HCEC 1CT (cell line): Measurements from ENCODE around the gene PRKAG2.
"Not testable (repeated sequence)": the region's sequence is repeated elsewhere in the genome, so short reads cannot be mapped to it uniquely, and the experiment has no call there.

Source experiments
- DNase-seq: peaks from one replicate; pipeline ENCODE4 v3.0.0-alpha.2; 2017

PRKAG2 gene

DNA sequence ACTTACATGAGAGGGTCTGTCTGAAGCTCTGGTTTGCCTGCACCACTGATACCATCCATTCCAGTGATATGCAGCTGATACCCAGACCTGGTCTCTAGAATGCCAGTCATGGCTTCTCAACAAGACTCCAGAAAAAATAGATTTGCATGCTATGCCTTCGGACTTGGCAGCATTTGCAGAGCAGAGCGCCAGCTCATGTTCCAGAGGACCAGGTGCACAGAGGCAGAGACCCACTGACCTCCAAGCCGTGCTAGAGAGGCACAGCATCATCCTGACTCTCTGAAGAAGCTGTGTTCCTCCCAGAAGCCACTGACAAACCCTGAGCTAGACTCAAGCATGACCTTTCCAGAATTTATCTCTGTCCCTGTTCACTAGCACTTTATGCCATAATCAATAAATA, 6.9 kb upstream of the PRKAG2 start:
- DNase-seq, result no peak

DNA sequence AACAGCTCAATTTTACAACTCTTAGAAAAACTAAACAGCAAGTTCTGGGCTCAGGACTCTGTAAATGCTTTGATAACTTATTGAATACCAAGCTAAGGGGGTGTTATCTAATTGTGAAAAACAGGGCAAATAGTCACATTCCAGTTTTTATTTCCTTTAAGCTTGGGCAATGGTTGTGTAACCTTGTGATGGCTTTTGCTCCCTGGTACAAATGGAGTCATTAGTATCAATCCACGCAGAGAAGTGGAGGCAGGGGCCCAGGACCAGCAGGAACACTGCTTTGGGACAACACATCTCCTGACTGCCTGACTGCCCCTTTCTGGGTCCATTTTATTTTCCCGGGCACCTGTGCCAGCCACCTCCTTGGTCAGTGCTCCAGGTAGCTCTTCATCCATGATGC, 5.8 kb upstream of the PRKAG2 start:
- no peak for DNase-seq

DNA sequence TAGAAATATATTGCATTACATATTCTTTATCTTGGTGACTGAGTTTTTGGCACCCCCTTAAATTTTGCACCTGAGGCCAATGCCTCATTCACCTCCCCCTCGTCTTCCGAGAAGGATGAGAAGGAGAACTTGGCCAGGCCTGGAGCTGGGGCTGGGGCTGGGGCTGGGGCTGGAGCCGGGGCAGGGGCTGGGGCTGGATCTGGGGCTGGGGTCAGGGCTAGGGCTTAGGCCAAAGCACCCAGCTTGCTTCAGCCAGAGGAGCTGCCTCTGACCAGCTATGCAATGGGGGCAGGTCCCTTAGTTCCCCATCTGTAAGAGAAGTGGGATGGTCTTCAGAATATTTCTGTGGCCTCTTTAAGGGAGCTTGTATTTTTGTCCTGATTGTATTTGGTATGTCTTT, 3.8 kb upstream of the PRKAG2 start:
- DNase-seq, result no peak

DNA sequence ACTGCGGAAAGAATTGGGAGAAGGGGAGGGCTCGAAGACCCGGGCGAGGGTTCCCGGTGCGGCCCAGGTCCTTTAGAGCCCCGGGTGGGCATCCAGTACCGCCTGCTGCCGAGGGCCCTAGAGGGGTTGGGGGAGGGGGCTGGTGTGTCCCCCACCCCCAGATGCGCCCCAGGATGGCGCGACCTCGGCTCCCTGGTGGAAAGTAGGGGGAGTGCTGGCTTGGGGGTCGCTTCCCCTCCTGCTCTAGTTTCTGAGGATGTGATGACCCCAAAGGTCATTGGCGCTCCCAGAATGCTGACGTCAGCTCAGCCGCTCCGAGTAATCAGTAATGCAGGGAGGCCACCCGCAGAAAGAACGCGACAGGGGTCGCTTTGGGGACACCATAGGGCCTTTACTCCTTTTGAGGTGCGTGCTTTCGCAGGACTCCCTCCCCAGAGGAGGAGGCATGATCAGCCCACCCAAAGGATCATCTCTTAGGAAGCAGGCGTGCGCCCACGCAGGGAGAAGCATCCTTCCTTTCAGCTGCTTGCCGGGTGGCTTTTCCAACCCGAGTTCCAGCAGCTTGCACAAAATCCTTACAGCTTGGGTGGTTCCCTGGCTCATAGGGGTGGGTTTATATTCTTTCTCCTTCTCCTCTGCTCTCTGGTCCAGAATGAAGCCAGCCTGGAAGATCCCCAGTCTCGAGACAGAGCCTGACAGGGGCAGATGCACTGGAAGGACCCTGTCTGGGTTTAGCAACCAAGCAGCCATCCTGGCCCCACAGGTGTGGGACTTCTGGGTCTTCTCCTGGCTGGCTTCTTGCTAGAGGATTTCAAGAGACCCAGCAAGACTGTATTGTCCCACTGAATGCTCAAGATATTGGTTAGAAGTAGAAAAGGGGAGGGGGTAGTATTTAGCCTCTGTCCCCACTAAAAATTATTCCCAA, 1.3 kb upstream of the PRKAG2 start:
- DNase-seq, result no peak

DNA sequence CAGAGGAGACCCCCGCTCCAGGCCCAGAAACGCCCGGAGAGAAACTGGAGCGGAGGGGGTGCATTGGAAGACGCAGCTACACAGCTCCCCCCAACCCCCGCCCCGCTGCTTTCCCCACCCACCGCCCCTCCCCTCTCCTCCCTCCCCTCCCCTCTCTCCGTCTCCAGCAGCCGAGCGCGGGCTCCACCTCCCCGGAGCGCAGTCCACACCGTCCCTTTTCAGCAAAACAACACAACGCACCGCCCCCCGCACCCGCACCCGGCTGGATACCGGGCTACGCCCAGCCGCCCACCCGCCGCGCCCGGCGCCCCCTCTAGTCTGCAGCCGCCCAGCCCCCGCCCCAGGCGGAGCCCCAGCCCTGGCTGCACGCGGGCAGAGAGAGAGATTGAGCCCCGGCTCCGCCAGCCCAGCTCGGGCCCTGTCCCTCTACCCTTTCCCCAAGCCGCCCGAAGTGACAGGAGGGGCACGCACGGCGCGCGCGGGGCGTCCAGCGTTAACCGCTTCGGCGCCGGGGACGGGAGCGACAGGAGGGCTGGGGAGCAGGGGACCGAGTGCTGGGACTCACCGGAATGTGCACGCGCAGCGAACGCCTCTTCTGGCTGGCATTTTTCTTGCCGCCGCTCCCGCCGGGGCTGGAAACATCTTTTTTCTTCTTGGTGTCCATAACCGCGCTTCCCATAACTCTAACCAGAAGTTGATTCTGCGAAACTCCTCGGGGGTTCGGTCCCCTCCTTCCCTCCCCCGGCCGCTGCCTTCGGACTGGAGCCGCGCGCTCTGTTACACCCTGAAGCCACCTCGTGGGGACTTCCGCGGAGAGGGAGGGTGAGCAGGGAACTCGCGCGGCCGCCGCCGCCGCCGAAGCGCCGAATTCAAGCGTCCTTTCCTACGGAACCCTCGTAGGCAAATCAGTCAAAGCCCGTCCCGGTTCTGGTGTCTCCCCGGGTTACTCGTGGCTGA, 695 bp downstream of the PRKAG2 start:
- DNase-seq, result no peak

- not testable (repeated sequence) for DNase-seq
Observed at GRCh38 chr7:151874479-151874878, 2.4 kb downstream of the PRKAG2 start.

GRCh38 chr7:151873402-151873965, 3.4 kb downstream of the PRKAG2 start:
- no peak for DNase-seq

GRCh38 chr7:151872531-151873401, 4.1 kb downstream of the PRKAG2 start:
- no peak for DNase-seq

GRCh38 chr7:151871904-151872303, 5.0 kb downstream of the PRKAG2 start:
- DNase-seq, result no peak

GRCh38 chr7:151871189-151871735, 5.7 kb downstream of the PRKAG2 start:
- DNase-seq, result no peak

DNA sequence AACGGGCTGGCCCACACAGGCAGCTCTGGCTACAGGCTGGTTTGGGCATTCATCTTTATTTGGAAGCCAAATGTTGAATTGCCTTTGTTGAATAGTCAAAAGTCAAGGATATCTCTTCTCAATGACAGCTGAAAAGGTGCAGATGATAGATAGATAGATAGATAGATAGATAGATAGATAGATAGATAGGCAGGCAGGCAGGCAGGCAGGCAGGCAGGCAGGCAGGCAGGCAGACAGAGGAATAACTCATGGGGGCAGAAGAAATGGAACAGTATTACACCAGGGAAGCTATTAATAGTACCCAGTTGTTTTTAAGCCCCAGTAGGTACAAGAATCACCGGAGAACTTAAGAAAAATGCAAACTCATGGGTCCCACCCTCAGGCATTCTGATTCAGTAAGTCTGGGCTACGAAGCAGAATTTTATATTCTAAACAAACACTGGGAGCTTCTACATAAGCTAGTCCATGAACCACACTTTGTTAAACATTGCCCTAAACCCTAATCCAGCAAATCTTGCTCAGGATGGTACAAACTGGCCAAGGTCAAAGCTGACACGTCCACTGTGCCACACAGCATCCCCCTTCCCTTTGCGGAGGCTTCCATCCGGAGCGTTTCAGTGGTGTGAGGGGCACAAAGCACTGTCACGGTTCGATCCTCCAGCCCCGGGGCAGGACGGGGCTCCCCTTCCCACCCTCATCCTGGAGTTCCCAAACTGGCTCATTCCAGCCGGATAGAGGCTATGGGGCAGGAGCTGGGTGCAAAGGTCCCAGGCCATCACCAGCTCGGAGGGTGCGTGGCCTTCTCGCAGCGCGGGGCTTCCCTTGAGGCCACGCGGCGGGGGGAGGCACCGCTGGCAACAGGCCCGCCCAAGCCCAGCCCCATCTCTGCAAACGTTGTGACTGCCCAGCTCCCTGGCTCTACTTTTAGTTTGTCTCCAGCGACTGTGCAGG, 6.7 kb downstream of the PRKAG2 start:
- no peak for DNase-seq

- DNase-seq, result no peak
Observed at GRCh38 chr7:151869455-151869854, 7.5 kb downstream of the PRKAG2 start.

GRCh38 chr7:151869109-151869428, 7.8 kb downstream of the PRKAG2 start:
- DNase-seq, result no peak

DNA sequence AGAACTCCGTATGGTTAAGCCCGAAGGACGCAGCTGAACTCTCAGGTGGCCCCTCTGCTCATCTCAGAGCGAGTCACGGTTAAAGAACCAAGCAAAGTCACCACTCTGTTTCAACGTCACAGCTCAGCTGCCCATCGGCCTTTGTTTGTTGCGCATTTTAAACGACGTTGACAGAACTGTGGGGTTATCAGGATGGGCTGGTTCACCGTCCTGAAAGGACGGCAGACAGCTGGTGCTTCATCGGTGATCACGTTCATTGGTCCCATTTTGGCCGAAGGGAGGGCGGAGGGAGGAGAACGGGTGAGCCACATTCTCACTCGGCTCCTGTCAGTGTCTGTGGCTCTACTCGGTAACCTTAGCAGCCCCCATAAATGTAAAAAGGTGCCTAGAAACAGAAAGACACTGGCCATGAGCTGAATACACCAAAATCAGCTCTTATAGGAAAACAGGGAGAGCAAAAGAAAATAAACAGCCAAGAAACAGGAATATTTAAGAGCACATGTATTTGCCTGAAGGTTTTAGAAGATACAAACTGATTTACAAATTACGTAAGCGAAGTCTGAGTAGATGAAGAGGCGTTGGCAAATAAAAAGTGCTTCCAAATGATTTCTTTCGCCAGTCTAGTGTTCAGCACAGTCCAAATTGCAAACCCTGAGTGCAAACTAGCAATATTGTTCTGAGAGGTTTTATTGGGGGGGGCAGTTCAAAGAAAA, 8.4 kb downstream of the PRKAG2 start:
- no peak for DNase-seq

- no peak for DNase-seq
Observed at GRCh38 chr7:151867912-151868311, 9.0 kb downstream of the PRKAG2 start.

DNA sequence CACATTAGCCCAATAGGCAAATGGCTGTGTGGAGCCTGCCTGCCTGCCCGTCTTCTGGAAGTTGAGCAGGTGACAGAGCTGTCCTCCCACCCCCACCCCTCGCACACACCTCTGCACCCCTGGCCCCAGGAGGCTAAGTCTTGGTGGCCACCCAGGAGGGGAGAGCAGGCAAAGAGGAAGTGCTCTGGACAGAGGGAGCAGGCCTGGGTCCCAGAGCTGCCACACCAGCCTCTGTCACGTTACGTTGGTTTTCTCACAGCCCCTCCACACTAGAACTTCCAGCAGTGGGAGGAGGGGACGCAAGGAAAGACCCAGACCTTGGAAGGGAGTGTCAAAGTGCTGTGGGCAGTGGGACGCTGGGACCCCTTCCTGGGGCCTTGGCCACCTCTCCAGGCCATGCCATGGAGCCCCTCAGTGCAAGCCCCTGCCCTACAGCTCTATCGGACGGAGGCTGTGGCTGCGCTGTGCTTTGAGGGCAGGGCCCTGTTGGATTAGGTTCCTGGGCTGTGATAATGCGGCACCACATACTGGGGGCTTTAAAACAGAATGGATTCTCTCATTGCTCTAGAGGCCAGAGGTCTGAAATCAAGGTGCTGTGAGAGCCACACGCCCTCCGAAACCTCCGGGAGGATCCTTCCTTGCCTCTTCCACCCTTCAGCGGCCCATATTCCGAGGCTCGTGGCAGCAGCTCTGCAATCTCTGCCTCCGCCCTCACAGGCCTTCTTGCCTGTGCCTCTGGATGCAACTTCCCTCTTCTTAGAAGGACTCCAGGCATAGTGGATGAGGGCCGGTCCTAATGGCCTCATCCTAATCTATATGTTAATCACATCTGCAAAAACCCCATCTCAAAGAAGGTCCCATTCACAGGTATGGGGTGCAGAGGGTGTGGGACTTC, 9.9 kb downstream of the PRKAG2 start:
- DNase-seq, result no peak

DNA sequence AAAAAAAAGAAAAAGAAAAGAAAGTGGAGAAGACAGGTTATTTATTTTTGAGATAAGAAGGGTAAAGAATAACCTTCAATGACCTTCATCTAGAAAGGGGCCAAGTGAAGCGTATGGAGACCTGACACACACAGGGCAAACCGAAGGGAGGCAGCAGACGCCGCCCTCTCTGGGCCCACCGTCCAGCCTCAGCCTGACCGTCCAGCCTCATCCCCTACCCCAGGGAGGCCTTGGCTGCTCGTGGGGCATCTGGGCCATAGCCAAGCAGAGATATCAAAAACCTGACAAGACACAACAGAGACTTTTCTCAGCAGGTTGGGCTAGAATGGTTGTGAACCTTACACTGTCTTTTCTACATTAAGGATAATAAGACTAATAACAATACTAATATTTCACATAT, 10.9 kb downstream of the PRKAG2 start:
- no peak for DNase-seq

GRCh38 chr7:151865070-151865670, 11.7 kb downstream of the PRKAG2 start:
- DNase-seq, result no peak

DNA sequence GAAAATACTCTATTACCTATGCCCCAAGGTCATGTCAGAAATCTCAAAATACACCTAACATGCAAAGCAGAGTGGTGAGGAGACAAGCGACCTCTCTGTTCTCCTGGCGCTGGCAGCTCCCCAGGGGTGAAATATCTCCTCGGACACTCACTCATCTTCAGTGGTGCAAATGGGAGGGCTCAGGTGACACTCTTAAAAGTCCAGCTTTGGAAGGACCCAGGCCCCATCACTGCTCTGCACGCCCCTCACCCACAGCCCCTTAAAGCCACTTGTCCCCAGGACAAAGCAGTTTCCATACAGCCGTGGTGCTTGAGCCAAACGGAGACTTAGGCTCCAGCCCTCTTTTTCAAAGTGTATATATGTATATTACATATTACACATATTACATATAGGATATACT, 12.4 kb downstream of the PRKAG2 start:
- no peak for DNase-seq
